ENCODE data around the gene TUB. TPM values are rescaled to one million over a fixed set of nuclear protein-coding genes. Genes with fewer than 3 reads are reported as not detected.
A peak's percentile ranks its signal among the peaks of the same experiment; 100 is the strongest.

TUB gene
- total RNA-seq, 2 donors from 2014 or later: 2.9 to 8.6 TPM

GRCh38 chr11:8079111-8079675 lies 1.8 kb upstream of the TUB start:
- TF ChIP-seq CTCF (IDR thresholded peaks at IDR 0.05) (no peak), POLR2A (IDR thresholded peaks at IDR 0.05) (no peak)
- WGBS, 2 donors: 81 to 90% methylated on average over 3 to 4 of the region's 4 CpGs
- H3K36me3 ChIP-seq (replicated peaks in 1 of 2; ENCODE audit: insufficient read depth in 1 of 2, low read depth in 2 of 2): no peaks in the 10 kb centered on the region
- intact Hi-C loops (cut with DNase I): no loop called here
- no peak overlapping the region for H3K27ac ChIP-seq
- H3K4me3 ChIP-seq: no peak overlapping the region
- peaks cover 9% of the 10 kb centered on the region for H3K4me1 ChIP-seq
- H3K9me3 ChIP-seq: no peaks in the 10 kb centered on the region
- no peak for DNase-seq
- no peak for ATAC-seq
- no peaks in the 10 kb centered on the region for H3K27me3 ChIP-seq

GRCh38 chr11:8080069-8080670 lies 841 bp upstream of the TUB start:
- no peaks in the 10 kb centered on the region for H3K36me3 ChIP-seq (replicated peaks in 1 of 2; ENCODE audit: insufficient read depth in 1 of 2, low read depth in 2 of 2)
- DNase-seq: no peak
- no peak for TF ChIP-seq CTCF (IDR thresholded peaks at IDR 0.05)
- H3K9me3 ChIP-seq: no peaks in the 10 kb centered on the region
- H3K4me3 ChIP-seq: no peak overlapping the region
- H3K27me3 ChIP-seq: no peaks in the 10 kb centered on the region
- H3K4me1 ChIP-seq: peaks cover 9% of the 10 kb centered on the region
- intact Hi-C loops (cut with DNase I): no loop called here
- no peak overlapping the region for H3K27ac ChIP-seq
- WGBS, 2 donors: 81 to 87% methylated on average over 21 to 24 of the region's 24 CpGs
- no peak for ATAC-seq

- intact Hi-C loops (cut with DNase I): no loop called here
- no peak for TF ChIP-seq POLR2A (IDR thresholded peaks at IDR 0.05)
- ATAC-seq: peak; percentile 14
- no peaks in the 10 kb centered on the region for H3K27me3 ChIP-seq
- no peaks in the 10 kb centered on the region for H3K36me3 ChIP-seq (replicated peaks in 1 of 2; ENCODE audit: insufficient read depth in 1 of 2, low read depth in 2 of 2)
- no peak overlapping the region for H3K4me3 ChIP-seq
- no peak overlapping the region for H3K27ac ChIP-seq
- 31 to 42% methylated on average over 8 to 22 of the region's 24 CpGs for WGBS, 2 donors
- no peak for DNase-seq
- peaks cover 9% of the 10 kb centered on the region for H3K4me1 ChIP-seq
- H3K9me3 ChIP-seq: no peaks in the 10 kb centered on the region
These were observed 710 bp downstream of the TUB start for GRCh38 chr11:8081591-8082250.

GRCh38 chr11:8082391-8083087 lies 1.5 kb downstream of the TUB start:
- TF ChIP-seq CTCF (IDR thresholded peaks at IDR 0.05): no peak
- Histone ChIP-seq H3K36me3 (replicated peaks in 1 of 2; ENCODE audit: insufficient read depth in 1 of 2, low read depth in 2 of 2) (no peaks in the 10 kb centered on the region), H3K4me3 (no peak overlapping the region), H3K4me1 (peaks cover 9% of the 10 kb centered on the region), H3K27me3 (no peaks in the 10 kb centered on the region), H3K27ac (no peak overlapping the region), H3K9me3 (no peaks in the 10 kb centered on the region)
- 88 to 92% methylated on average over 13 to 15 of the region's 15 CpGs for WGBS, 2 donors
- intact Hi-C loops (cut with DNase I): no loop called here
- DNase-seq (no peak), ATAC-seq (no peak)

- TF ChIP-seq CTCF (IDR thresholded peaks at IDR 0.05) (no peak), POLR2A (IDR thresholded peaks at IDR 0.05) (no peak)
- intact Hi-C loops (cut with DNase I): no loop called here
- H3K4me1 ChIP-seq: peaks cover 9% of the 10 kb centered on the region
- no peaks in the 10 kb centered on the region for H3K9me3 ChIP-seq
- H3K36me3 ChIP-seq (replicated peaks in 1 of 2; ENCODE audit: insufficient read depth in 1 of 2, low read depth in 2 of 2): no peaks in the 10 kb centered on the region
- H3K27ac ChIP-seq: no peak overlapping the region
- no peak for DNase-seq
- WGBS, 2 donors: 81 to 83% methylated on average over 9 of the region's 9 CpGs
- H3K4me3 ChIP-seq: no peak overlapping the region
- no peaks in the 10 kb centered on the region for H3K27me3 ChIP-seq
- ATAC-seq: no peak
These were observed 2.0 kb downstream of the TUB start for GRCh38 chr11:8083088-8083395.

Measured in body of pancreas (tissue), 4 donors.